ENCODE data around the gene BAHCC1.

GRCh38 chr17:81489012-81489997, 94.0 kb downstream of the BAHCC1 start:
- TF ChIP-seq CTCF (conservative IDR thresholded peaks at IDR 0.05; ENCODE audit: low read depth, low read length) (no peak), EZH2 (IDR thresholded peaks at IDR 0.05; ENCODE audit: borderline replicate concordance, low read depth, low read length, poor library complexity, severe bottlenecking) (no peak)
